GM12878 (cell line): ENCODE results near the gene JMY. TPM values are rescaled to one million over a fixed set of nuclear protein-coding genes. Genes with fewer than 3 reads are reported as not detected.

ENCODE experiments used
- ATAC-seq: fragments of 200-7000 bp; cut with Tn5 transposase; 3 replicates; pipeline ENCODE4 v1.9.1; 2020; ENCODE audit warnings: mild to moderate bottlenecking, moderate library complexity
- BruUV-seq: library from RNA; stranded (reverse); fragments of 400-500 nt; replicated peaks from 2 replicates; lab custom pipeline; 2021; lab: Mats Ljungman, UMichigan
- CTCF ChIA-PET: fragments of 300-600 bp; sonication (Branson Sonifier 250); formaldehyde crosslinking; extraction: SDS; loops from one replicate; lab custom pipeline; 2021; ENCODE audit warnings: inconsistent platforms; lab: Yijun Ruan, JAX
- POLR2A ChIA-PET: fragments of 350-600 bp; formaldehyde crosslinking; extraction: SDS; loops from one replicate; lab custom pipeline; 2021; ENCODE audit warnings: inconsistent platforms; lab: Charles Lee
- RAD21 ChIA-PET: fragments of 300-600 bp; sonication (Branson Sonifier 250); formaldehyde crosslinking; loops from one replicate; lab custom pipeline; 2023; ENCODE audit warnings: antibody characterized with exemption; ENCODE audit not compliant: unreplicated experiment; lab: Charles Lee
- SMC1A ChIA-PET: fragments of 300-600 bp; sonication (Branson Sonifier 250); formaldehyde crosslinking; loops from one replicate; lab custom pipeline; 2023; ENCODE audit not compliant: unreplicated experiment, uncharacterized antibody; lab: Charles Lee
- DNase-seq: peaks from one replicate; pipeline ENCODE4 v3.0.0-alpha.2; 2011; ENCODE audit warnings: low read depth, low spot score
- FAIRE-seq: peaks from 3 replicates; lab custom pipeline; 2011; peaks lifted over from hg19 to GRCh38; lab: Jason Lieb, UNC
- H2AFZ ChIP-seq: 2 replicates; pipeline ENCODE4 v1.6.0; 2011; ENCODE audit warnings: low read depth, low read length, control low read depth; ENCODE audit not compliant: control insufficient read depth
- H3K27ac ChIP-seq: 2 replicates; pipeline ENCODE4 v1.5.1; 2011; ENCODE audit warnings: control low read depth; ENCODE audit not compliant: control insufficient read depth, insufficient read depth
- H3K27me3 ChIP-seq, 2 experiments: replicated peaks in 1 of 2; 2 replicates each; pipeline versions ENCODE4 v1.6.0 to v1.6.1; 2011; ENCODE audit warnings: low read length in 1 of 2; ENCODE audit not compliant: control insufficient read depth in 2 of 2, insufficient read depth in 2 of 2
- H3K36me3 ChIP-seq, 2 experiments: 2 replicates each; pipeline ENCODE4 v1.5.1; 2011; ENCODE audit warnings: low read length in 1 of 2; ENCODE audit not compliant: control insufficient read depth in 2 of 2, insufficient read depth in 2 of 2
- H3K4me1 ChIP-seq: 2 replicates; pipeline ENCODE4 v1.6.1; 2011; ENCODE audit warnings: mild to moderate bottlenecking, low read length, moderate library complexity, mixed read lengths; ENCODE audit not compliant: control insufficient read depth, insufficient read depth
- H3K4me2 ChIP-seq: 2 replicates; pipeline ENCODE4 v1.6.0; 2011; ENCODE audit warnings: control low read depth; ENCODE audit not compliant: control insufficient read depth, insufficient read depth
- H3K4me3 ChIP-seq: fragments of 200-600 bp; sonication (generic); 2 replicates; pipeline ENCODE4 v1.5.1; 2016
- H3K79me2 ChIP-seq: 2 replicates; pipeline ENCODE4 v1.6.0; 2011; ENCODE audit warnings: low read length; ENCODE audit not compliant: control insufficient read depth, insufficient read depth
- H3K9ac ChIP-seq: 2 replicates; pipeline ENCODE4 v1.8.0; 2011; ENCODE audit warnings: low read length, control low read depth, mixed read lengths; ENCODE audit not compliant: control insufficient read depth, insufficient read depth
- H3K9me3 ChIP-seq: replicated peaks from 3 replicates; pipeline ENCODE4 v1.5.1; 2011; ENCODE audit warnings: mild to moderate bottlenecking, low read length; ENCODE audit not compliant: control insufficient read depth, insufficient read depth
- H4K20me1 ChIP-seq: 2 replicates; pipeline ENCODE4 v1.6.0; 2011; ENCODE audit not compliant: control insufficient read depth, insufficient read depth
- CBFB ChIP-seq: IDR thresholded peaks from 2 replicates; pipeline ENCODE4 v1.6.1; 2016; ENCODE audit warnings: antibody characterized with exemption, low read depth
- CBX5 ChIP-seq: sonication (generic); IDR thresholded peaks from 2 replicates; pipeline ENCODE4 v1.6.1; 2016; ENCODE audit warnings: low read depth, moderate library complexity, mild to moderate bottlenecking, inconsistent platforms
- EP300 ChIP-seq, 2 experiments: fragments of 150-350 bp in 1 of 2; IDR thresholded peaks; 2 replicates each; pipeline ENCODE4 v1.6.1; 2011 to 2012; ENCODE audit warnings: low read depth in 2 of 2, low read length in 2 of 2, borderline replicate concordance in 1 of 2, improper control_type of control experiment in 1 of 2, inconsistent platforms in 1 of 2; ENCODE audit not compliant: control insufficient read depth in 1 of 2
- FOXM1 ChIP-seq: IDR thresholded peaks from 2 replicates; pipeline ENCODE4 v1.6.1; 2012; ENCODE audit warnings: low read depth, mild to moderate bottlenecking, inconsistent platforms, low read length, moderate library complexity
- IKZF1 ChIP-seq: fragments of 450-650 bp; conservative IDR thresholded peaks from 2 replicates; pipeline ENCODE4 v1.6.1; 2017; ENCODE audit warnings: antibody characterized with exemption, mild to moderate bottlenecking
- MXI1 ChIP-seq: fragments of 150-350 bp; IDR thresholded peaks from 2 replicates; pipeline ENCODE4 v1.6.1; 2011; ENCODE audit warnings: low read depth, mild to moderate bottlenecking, inconsistent platforms, low read length, improper control_type of control experiment
- MYB ChIP-seq: fragments of 150-350 bp; IDR thresholded peaks from 2 replicates; pipeline ENCODE4 v1.6.1; 2014; ENCODE audit warnings: mild to moderate bottlenecking, low read depth, low read length, borderline replicate concordance
- NBN ChIP-seq: fragments of 450-650 bp; IDR thresholded peaks from 2 replicates; pipeline ENCODE4 v1.6.1; 2016
- POLR2AphosphoS2 ChIP-seq: IDR thresholded peaks from 2 replicates; pipeline ENCODE4 v1.6.1; 2011; ENCODE audit warnings: low read depth, mild to moderate bottlenecking, low read length, improper control_type of control experiment, moderate library complexity
- STAT3 ChIP-seq: IDR thresholded peaks from 2 replicates; pipeline ENCODE4 v1.6.1; 2011; ENCODE audit warnings: low read depth, low read length, improper control_type of control experiment
- TAF1 ChIP-seq: IDR thresholded peaks from 2 replicates; pipeline ENCODE4 v1.6.1; 2011; ENCODE audit warnings: mild to moderate bottlenecking, low read depth, low read length, borderline replicate concordance
- TBL1XR1 ChIP-seq: IDR thresholded peaks from 2 replicates; pipeline ENCODE4 v1.6.1; 2012; ENCODE audit warnings: low read depth, low read length, improper control_type of control experiment
- WGBS: methylation state at CpG from one replicate; pipeline ENCODE4 v1.1.6; 2016; ENCODE audit warnings: low lambda C conversion rate; ENCODE audit not compliant: insufficient replicate concordance, insufficient coverage; ENCODE audit errors: missing lambda C conversion rate; 5-methylcytosine and 5-hydroxymethylcytosine counted together
- in situ Hi-C: fragments of 300-500 bp; cut with MboI; formaldehyde crosslinking; loops from 9 replicates; pipeline ENCODE4 v1.14.3; 2018; ENCODE audit warnings: mixed read lengths
- intact Hi-C: fragments of 100-400 bp; cut with micrococcal nuclease; formaldehyde crosslinking; loops from one replicate; pipeline ENCODE4 v1.14.2; 2022; ENCODE audit not compliant: unreplicated experiment
- polyA plus RNA-seq, 11 experiments: library from polyadenylated mRNA; depleted of rRNA in 4 of 11; unstranded in 6 of 11; stranded (reverse) in 5 of 11; fragments of >200 nt; fragmentation: Nextera tagmentation in 4 of 11; fragmentation: Illumina TruSeq in 1 of 11; extraction: Ambion mirVana in 4 of 11; extraction: Trizol in 1 of 11; gene quantifications; 1 replicate in 1 of 11; 2 replicates in 10 of 11; pipeline versions ENCODE4 v1.2.1 to v1.2.3, GENCODE V29; 2011 to 2016; ENCODE audit warnings: inconsistent platforms in 2 of 11, missing spikeins in 2 of 11, low read depth in 1 of 11
- total RNA-seq, 4 experiments: library from RNA; depleted of rRNA in 3 of 4; stranded (reverse); fragments of >200 nt in 3 of 4; fragmentation: Illumina TruSeq in 1 of 4; extraction: Trizol in 1 of 4; gene quantifications; 2 replicates each; pipeline versions ENCODE4 v1.2.1 to v1.2.3, GENCODE V29; 2013 to 2021
- TF ChIP-seq, protein P1 (sequence below): fragments of 450-650 bp; IDR thresholded peaks from 2 replicates; pipeline ENCODE4 v1.6.1; 2016; ENCODE audit warnings: mild to moderate bottlenecking, moderate library complexity, borderline replicate concordance
- TF ChIP-seq, protein P2 (sequence below): IDR thresholded peaks from 2 replicates; pipeline ENCODE4 v1.6.1; 2011; ENCODE audit warnings: mild to moderate bottlenecking, low read depth, low read length, moderate library complexity; ENCODE audit not compliant: insufficient replicate concordance

The JMY gene
- total and polyA plus RNA-seq, 10 of the 15 experiments (the other 5 are each of a cell fraction or from before 2014, with no cell fraction given) = 0.63 to 4.8 (median 2.4) TPM

DNA sequence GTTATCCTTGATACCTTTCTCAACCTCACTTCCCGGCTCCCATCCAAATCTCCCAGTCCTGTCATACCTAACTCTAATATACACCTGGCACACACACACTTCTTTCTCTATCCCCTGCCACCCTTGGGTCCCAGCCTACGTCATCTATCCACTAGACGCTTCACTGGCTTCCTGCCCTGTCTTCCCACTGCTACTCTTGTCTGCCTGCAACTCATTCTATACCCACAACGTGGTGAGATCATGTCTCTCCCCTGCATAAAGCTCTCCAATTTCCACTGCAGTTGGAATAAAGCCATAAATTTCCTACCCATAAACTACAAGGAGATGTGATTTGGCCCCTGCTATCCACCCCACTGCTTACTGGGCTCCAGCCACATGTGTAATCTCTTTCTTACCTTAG is 93.5 kb downstream of the JMY start:
- no peak for FAIRE-seq
- H4K20me1 ChIP-seq = no peaks in the 10 kb centered on the region

More for the DNA sequence above, 93.5 kb downstream of the JMY start:
- no peak overlapping the region for H3K4me3 ChIP-seq
- ChIA-PET RAD21 (no interaction called here), POLR2A (no interaction called here), CTCF (no interaction called here), SMC1A (no interaction called here)
- H3K27me3 ChIP-seq = no peaks in the 10 kb centered on the region
- 64% methylated on average over 4 of the region's 4 CpGs for WGBS
- H3K36me3 ChIP-seq = no peaks in the 10 kb centered on the region
- H3K9ac ChIP-seq = no peak overlapping the region
- intact Hi-C loops = no loop called here
- no peak overlapping the region for H2AFZ ChIP-seq
- H3K9me3 ChIP-seq = no peaks in the 10 kb centered on the region
- no peak for DNase-seq
- no peaks in the 10 kb centered on the region for H3K4me1 ChIP-seq
- BruUV-seq = no TSS peak
- no peak overlapping the region for H3K4me2 ChIP-seq
- no peak for TF ChIP-seq IKZF1
- TF ChIP-seq, protein P1, sequence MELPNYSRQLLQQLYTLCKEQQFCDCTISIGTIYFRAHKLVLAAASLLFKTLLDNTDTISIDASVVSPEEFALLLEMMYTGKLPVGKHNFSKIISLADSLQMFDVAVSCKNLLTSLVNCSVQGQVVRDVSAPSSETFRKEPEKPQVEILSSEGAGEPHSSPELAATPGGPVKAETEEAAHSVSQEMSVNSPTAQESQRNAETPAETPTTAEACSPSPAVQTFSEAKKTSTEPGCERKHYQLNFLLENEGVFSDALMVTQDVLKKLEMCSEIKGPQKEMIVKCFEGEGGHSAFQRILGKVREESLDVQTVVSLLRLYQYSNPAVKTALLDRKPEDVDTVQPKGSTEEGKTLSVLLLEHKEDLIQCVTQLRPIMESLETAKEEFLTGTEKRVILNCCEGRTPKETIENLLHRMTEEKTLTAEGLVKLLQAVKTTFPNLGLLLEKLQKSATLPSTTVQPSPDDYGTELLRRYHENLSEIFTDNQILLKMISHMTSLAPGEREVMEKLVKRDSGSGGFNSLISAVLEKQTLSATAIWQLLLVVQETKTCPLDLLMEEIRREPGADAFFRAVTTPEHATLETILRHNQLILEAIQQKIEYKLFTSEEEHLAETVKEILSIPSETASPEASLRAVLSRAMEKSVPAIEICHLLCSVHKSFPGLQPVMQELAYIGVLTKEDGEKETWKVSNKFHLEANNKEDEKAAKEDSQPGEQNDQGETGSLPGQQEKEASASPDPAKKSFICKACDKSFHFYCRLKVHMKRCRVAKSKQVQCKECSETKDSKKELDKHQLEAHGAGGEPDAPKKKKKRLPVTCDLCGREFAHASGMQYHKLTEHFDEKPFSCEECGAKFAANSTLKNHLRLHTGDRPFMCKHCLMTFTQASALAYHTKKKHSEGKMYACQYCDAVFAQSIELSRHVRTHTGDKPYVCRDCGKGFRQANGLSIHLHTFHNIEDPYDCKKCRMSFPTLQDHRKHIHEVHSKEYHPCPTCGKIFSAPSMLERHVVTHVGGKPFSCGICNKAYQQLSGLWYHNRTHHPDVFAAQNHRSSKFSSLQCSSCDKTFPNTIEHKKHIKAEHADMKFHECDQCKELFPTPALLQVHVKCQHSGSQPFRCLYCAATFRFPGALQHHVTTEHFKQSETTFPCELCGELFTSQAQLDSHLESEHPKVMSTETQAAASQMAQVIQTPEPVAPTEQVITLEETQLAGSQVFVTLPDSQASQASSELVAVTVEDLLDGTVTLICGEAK = no peak
- no peak for TF ChIP-seq STAT3
- TF ChIP-seq MXI1 = no peak
- no peak for TF ChIP-seq FOXM1
- TF ChIP-seq CBFB = no peak
- no peak for TF ChIP-seq MYB
- TF ChIP-seq TBL1XR1 = no peak
- TF ChIP-seq, protein P2, sequence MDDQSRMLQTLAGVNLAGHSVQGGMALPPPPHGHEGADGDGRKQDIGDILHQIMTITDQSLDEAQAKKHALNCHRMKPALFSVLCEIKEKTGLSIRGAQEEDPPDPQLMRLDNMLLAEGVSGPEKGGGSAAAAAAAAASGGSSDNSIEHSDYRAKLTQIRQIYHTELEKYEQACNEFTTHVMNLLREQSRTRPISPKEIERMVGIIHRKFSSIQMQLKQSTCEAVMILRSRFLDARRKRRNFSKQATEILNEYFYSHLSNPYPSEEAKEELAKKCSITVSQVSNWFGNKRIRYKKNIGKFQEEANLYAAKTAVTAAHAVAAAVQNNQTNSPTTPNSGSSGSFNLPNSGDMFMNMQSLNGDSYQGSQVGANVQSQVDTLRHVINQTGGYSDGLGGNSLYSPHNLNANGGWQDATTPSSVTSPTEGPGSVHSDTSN = no peak
- no peak for TF ChIP-seq TAF1
- no peak for TF ChIP-seq EP300 (IDR thresholded peaks at IDR 0.05; ENCODE audit: borderline replicate concordance in 1 of 2, control insufficient read depth in 1 of 2, low read depth in 2 of 2, low read length in 2 of 2)
- no peak for TF ChIP-seq POLR2AphosphoS2
- no peak for TF ChIP-seq CBX5
- TF ChIP-seq NBN = no peak
- H3K27ac ChIP-seq = no peak overlapping the region
- ATAC-seq = no peak
- no peaks in the 10 kb centered on the region for H3K79me2 ChIP-seq
- in situ Hi-C loops = no loop called here
